HG02943 (cell line): ENCODE results near the gene ILRUN.
"Not testable (repeated sequence)": the region's sequence is repeated elsewhere in the genome, so short reads cannot be mapped to it uniquely, and the experiment has no call there.

Source experiments
- ATAC-seq: cut with Tn5 transposase; IDR thresholded peaks from one replicate; pipeline ENCODE4 v1.9.1; 2021; ENCODE audit warnings: mild to moderate bottlenecking, low read depth, moderate library complexity; ENCODE audit not compliant: unreplicated experiment

ILRUN gene

GRCh38 chr6:34697904-34698559, 1.5 kb upstream of the ILRUN start:
- no peak for ATAC-seq

- no peak for ATAC-seq
Observed at GRCh38 chr6:34697544-34697836, 923 bp upstream of the ILRUN start.

DNA sequence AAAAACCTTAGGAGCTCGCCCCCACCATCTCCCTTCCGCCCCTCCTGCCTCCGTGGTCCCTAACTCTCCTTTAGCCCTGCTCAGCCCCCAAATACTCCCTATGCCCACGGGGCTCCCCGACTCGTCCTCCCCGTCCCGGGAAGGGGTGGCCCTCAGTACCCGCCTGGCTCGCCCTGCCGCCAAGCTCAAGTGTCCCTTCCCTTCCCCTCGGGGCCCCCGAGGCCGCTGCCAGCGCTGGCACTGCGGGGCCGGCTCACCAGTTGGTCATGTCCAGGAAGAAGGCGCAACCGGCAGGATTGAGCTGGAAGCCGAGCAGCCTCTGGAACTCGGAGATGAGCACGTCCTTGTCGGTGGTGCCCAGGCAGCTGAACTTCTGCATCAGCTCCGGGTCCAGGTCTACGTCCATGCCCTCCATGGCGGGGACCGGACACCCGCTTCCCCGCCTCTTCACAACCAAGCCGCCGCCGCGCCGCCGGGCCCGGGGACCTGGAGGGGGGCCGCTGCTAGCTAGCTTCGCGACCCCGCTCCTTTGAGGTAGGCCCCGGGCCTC, 303 bp downstream of the ILRUN start:
- ATAC-seq = peak; percentile 31

DNA sequence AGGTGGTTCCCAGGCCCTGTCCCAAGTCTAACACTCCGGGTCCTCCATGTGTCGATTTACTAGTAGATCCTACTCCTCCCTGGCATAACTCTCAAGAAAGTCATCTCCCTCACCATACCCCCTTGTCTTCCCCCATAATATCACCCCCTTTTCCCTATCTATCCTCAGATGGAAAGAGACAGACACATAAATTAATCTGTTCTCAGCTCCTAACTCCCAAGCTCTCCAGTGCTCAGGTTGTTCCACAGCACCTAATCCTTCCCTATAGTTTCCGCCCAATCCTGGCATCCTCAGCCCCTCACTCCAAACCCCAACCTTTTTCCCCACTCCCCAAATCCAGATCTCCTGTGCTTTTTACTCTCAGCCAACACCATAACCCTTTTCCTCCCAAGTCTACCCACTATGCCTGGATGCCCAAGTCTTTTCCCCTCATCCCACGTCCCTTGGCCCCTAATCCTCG, 808 bp downstream of the ILRUN start:
- ATAC-seq = no peak

GRCh38 chr6:34692280-34692679, 4.3 kb downstream of the ILRUN start:
- ATAC-seq = no peak

DNA sequence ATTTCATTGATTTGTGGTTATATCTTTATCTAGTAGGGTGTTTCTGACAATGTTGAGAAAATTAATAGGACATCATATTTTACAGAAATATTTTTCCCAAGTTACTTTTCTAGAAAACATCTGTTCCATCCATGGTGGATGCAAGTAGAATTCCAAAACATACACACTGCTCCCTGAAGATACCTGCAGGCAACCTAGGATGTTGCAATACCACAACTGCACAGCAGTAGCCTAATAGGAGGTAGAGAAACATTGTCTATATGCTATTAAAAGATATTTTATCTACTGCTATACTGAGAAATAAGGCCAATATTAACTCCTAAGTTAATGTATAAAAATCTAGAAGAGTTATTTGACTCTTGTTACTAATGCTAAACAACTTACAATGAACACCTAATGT, 6.8 kb downstream of the ILRUN start:
- ATAC-seq = no peak

- no peak for ATAC-seq
Observed at GRCh38 chr6:34688956-34689355, 7.6 kb downstream of the ILRUN start.

- ATAC-seq = no peak
Observed at GRCh38 chr6:34684919-34685318, 11.6 kb downstream of the ILRUN start.

GRCh38 chr6:34684364-34684763, 12.2 kb downstream of the ILRUN start:
- no peak for ATAC-seq

DNA sequence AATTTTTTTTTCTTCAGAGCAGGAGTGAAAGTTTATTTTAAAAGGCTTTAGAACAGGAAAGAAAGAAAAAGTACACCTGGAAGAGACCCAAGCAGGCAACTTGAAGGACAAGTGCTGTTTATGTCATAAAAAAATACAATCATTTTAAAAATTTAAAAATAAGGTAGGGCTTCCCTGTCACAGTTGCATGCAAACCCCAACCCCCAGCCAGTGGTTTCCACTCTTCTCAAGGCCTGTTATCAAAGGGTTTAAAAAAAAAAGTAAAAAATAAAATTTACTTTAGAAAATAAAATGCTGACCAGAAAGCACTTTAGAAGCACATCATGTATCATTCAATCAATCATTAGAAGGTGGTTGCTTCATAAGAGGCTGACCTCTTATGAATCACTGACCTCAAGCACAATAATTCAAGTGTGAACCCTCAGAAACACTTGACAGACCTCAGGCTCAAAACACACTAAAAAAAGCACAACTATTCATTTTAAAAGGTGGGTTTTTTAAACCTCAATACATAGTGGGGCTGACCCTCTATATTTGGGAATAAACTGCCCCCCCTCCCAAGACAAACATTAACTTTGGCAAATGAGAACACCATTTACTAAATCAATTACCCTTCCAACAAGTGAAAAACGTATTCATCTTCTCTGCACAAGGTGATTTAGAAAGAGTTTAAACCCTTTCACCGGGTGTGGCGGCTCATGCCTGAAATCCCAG, 15.6 kb downstream of the ILRUN start:
- ATAC-seq = no peak

DNA sequence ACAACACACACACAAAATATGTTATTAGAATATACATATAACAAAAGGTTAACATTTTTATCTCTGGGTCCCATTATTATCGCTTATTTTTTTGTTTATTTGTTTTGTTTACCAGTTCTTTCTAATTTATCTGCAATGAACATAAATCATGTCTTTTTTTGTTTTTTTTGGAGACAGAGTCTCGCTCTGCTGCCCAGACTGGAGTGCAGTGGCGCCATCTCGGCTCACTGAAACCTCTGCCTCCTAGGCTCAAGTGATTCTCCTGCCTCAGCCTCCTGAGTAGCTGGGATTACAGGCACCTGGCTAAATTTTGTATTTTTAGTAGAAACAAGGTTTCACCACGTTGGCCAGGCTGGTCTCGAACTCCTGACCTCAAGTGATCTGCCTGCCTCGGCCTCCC, 16.3 kb downstream of the ILRUN start:
- not testable (repeated sequence) for ATAC-seq

DNA sequence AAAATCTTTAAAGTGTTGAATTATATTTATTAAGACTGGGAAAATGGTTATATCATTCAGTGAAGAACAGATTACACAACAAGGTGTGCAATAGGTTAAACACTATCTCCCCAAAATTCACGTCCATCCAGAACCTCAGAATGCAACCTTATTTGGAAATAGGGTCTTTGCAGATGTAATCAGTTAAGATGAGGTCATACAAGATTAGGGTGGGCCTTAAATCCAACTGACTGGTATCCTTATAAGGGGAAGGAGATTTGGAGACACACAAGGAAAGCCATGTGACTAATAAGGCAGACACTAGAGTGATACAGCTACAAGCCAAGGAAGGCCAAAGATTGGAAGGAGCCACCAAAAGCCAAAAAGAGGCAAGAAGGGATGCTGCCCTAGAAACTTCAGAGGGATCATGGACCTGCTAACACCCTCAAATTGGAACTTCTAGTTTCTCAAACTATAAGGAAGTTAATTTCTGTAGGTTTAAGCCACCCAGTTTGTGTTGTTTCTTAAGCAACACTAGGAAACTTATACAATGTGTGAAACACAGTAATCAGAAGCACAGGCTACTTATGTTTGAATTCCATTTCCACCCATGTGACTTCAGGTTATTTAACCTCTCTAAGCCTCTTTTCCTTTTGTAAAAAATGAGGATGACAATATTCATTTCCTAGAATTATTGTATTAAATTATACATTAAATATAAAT, 16.9 kb downstream of the ILRUN start:
- ATAC-seq = no peak

DNA sequence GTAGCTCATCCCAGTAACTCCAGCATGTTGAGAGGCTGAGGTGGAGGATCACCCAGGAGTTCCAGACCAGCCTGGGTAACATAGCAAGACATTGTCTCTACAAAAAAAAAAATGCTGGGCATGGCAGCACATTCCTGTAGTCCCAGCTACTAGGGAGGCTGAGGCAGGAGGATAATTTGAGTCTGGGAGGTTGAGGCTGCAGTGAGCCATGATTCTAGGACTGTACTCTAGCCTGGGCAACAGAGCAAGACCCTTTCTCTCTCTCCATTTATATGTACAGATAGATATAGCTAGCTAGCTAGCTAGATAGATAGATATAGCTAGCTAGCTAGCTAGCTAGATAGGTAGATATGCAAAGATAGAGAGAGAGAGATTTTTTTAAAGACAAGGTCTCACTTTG, 20.4 kb downstream of the ILRUN start:
- no peak for ATAC-seq

DNA sequence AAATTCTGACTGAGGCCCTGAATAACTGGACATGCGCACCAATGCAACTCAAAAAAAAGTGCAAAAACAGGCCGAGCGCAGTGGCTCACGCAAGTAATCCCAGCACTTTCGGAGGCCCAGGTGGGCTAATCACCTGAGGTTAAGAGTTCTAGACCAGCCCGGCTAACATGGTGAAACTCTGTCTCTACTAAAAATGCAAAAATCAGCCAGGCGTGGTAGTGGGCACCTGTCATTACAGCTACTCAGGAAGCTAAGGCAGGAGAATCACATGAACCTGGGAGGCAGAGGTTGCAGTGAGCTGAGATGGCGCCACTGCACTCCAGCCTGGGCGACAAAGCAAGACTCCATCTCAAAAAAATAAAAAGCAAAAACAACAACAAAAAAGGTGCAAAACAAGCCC, 21.6 kb downstream of the ILRUN start:
- ATAC-seq = not testable (repeated sequence)

DNA sequence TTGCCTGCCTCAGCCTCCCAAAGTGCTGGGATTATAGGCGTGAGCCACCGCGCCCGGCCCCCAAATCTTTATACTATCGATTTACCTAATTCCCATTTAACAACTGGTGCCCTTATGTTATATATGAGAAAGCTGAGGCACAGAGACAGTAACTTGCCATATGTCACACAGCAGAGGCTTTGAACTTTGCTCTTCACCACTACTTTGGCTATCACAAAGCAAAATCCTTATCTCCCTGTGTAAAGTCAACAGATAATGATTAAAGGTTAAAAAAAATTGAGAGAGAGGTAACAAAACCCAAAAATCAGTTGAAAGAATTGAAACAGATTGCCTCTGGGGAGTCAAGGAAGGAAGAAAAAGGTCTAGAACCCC, 22.3 kb downstream of the ILRUN start:
- ATAC-seq = no peak

DNA sequence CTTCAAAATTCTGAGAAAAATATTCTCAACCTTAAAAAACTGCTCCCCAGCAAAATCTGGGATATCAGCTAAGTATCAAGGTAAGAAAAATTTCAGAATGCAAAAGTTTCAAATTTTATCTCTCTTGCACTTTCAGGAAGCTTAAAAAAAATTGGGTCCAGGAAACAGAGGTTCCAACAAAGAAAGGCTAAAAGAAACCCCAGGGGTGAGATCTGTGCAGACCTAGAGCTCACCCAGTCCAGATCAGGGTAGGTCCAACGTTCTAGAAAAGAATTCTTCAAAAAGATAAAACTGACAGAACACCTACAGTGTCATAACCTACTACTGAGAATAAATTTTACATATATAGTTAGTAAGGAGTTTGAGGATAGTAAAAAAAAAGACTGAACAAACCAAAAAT, 23.5 kb downstream of the ILRUN start:
- ATAC-seq = no peak

DNA sequence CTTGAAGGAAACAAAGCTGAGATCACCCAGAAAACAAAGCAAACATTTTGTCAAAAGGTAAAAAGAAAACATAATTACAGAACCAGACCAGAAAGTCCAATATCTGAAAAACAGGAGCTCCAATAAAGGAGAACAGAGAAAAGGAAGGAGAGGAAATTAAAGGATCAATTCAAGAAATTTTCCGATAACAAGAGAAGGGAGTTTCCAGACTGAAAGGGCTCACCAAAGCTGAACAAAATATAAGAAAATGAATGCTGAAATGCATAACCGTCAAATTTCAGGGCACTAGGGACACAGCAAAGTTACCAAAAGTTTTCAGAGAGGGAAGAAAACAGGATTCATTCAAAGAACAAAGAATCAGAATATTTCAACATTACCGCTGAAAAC, 23.9 kb downstream of the ILRUN start:
- ATAC-seq = no peak

DNA sequence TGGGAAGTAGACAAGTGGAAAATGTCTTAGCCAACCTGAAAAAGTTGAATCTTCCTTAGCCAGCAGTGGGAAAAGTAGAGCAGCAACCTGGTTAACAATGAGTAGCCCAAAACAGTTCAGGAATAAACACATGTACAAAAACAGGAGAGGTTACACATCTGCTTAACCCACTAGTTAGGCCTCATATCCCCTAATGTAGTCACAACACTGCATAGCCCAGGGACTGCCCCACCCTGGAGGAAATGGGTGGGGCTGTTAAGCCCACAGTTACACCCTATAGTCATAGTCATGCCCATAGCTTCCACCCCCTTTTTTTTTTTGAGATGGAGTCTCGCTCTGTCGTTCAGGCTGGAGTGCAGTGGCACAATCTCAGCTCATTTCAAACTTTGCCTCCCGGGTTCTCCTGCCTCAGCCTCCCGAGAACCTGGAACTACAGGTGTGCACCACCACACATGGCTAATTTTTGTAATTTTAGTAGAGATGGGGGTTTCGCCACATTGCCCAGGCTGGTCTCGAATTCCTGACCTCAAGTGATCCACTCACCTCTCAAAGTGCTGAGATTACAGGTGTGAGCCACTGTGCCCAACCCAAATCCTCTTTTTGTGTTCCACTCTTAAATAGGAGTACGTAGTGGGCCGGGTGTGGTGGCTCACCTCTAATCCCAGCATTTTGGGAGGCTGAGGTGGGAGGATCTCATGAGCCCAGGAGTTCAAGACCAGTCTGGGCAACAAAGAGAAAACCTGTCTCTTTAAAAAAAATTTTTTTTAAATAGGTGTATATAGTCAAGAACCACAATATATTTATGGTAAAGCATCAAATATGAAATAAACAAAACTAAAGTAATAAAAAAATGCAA, 24.5 kb downstream of the ILRUN start:
- peak; percentile 69 for ATAC-seq

GRCh38 chr6:34671367-34671766, 25.2 kb downstream of the ILRUN start:
- ATAC-seq = no peak

GRCh38 chr6:34668799-34669198, 27.8 kb downstream of the ILRUN start:
- not testable (repeated sequence) for ATAC-seq
